Esophagus squamous epithelium (tissue), 4 donors: Measurements from ENCODE around the gene RRP1.

Source experiments
- POLR2A ChIP-seq, 4 donors: fragments of 450-650 bp; IDR thresholded peaks; one replicate each; pipeline ENCODE4 v1.6.1; 2017; ENCODE audit warnings: antibody characterized with exemption in 4 of 4, mild to moderate bottlenecking in 4 of 4, moderate library complexity in 3 of 4
- TF ChIP-seq, protein P1 (sequence below), 6 experiments: fragments of 450-650 bp in 4 of 6; fragments of 200-600 bp in 2 of 6; sonication (generic) in 2 of 6; IDR thresholded peaks; one replicate each; pipeline ENCODE4 v1.5.1; 2016 to 2019; ENCODE audit warnings: antibody characterized with exemption in 6 of 6, mild to moderate bottlenecking in 4 of 6, moderate library complexity in 4 of 6

DNA sequence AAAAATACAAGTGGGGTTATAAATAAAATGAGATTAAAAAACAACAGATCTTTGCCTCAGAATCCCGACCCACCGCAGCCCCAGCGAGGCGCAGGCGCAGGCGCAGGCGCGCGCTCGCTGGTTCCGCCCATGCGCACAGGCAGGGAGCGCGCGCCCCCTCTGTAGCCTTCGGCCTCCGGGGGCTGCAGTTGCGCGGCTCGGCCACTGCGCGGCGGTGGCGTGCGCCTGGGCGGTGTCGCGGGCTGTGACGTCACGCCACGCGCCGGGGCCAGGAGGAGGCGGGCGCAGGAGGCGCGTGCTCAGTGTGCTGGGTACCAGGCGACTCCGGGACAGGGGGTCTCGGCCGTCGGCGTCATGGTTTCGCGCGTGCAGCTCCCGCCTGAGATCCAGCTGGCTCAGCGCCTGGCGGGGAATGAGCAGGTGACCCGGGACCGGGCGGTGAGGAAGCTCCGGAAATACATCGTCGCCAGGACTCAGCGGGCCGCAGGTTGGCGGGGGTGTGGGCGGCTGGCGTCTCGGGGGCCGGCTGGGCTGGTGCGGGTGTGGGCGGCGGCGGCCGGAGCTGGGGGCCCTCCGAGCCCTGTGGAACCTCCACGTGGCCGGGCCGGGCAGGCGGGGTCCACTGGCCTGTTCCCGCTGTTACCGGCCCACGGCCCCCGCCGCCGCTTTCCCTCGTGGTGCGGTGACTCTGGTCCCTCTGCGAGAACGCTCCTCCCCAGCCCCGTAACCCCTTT is at the start of gene RRP1:
- TF ChIP-seq, protein P1, sequence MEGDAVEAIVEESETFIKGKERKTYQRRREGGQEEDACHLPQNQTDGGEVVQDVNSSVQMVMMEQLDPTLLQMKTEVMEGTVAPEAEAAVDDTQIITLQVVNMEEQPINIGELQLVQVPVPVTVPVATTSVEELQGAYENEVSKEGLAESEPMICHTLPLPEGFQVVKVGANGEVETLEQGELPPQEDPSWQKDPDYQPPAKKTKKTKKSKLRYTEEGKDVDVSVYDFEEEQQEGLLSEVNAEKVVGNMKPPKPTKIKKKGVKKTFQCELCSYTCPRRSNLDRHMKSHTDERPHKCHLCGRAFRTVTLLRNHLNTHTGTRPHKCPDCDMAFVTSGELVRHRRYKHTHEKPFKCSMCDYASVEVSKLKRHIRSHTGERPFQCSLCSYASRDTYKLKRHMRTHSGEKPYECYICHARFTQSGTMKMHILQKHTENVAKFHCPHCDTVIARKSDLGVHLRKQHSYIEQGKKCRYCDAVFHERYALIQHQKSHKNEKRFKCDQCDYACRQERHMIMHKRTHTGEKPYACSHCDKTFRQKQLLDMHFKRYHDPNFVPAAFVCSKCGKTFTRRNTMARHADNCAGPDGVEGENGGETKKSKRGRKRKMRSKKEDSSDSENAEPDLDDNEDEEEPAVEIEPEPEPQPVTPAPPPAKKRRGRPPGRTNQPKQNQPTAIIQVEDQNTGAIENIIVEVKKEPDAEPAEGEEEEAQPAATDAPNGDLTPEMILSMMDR (IDR thresholded peaks at IDR 0.05), result peak; percentile 98 to 100 (median 100)
- peak in 3 of 4 donors; percentile 77 to 84 (median 80) for TF ChIP-seq POLR2A (IDR thresholded peaks at IDR 0.05)
